OCI-LY1 (cell line): Measurements from ENCODE around the gene ATG9B.

Experiments
- CTCF ChIP-seq: fragments of 200-600 bp; sonication (generic), shearing (Covaris generic); IDR thresholded peaks from 2 replicates; pipeline ENCODE4 v1.5.1; 2017; ENCODE audit warnings: mild to moderate bottlenecking, antibody characterized with exemption, low read length, moderate library complexity, mixed read lengths
- EZH2 ChIP-seq: fragments of 200-600 bp; sonication (generic), shearing (Covaris generic); IDR thresholded peaks from 2 replicates; pipeline ENCODE4 v1.8.0; 2017; ENCODE audit warnings: borderline replicate concordance, mixed run types, mild to moderate bottlenecking, antibody characterized with exemption, low read length, moderate library complexity, mixed read lengths

GRCh38 chr7:151013733-151014497 lies 10.4 kb downstream of the ATG9B start:
- TF ChIP-seq EZH2 (no peak), CTCF (peak; percentile 28; the same call in 1 of the 2 replicates)
